ENCODE results near the gene DCANP1. TPM values are rescaled to one million over a fixed set of nuclear protein-coding genes. Genes with fewer than 3 reads are reported as not detected.

DCANP1 gene
- total RNA-seq, 4 donors from 2014 or later: 0.26 TPM; not detected in 3

DNA sequence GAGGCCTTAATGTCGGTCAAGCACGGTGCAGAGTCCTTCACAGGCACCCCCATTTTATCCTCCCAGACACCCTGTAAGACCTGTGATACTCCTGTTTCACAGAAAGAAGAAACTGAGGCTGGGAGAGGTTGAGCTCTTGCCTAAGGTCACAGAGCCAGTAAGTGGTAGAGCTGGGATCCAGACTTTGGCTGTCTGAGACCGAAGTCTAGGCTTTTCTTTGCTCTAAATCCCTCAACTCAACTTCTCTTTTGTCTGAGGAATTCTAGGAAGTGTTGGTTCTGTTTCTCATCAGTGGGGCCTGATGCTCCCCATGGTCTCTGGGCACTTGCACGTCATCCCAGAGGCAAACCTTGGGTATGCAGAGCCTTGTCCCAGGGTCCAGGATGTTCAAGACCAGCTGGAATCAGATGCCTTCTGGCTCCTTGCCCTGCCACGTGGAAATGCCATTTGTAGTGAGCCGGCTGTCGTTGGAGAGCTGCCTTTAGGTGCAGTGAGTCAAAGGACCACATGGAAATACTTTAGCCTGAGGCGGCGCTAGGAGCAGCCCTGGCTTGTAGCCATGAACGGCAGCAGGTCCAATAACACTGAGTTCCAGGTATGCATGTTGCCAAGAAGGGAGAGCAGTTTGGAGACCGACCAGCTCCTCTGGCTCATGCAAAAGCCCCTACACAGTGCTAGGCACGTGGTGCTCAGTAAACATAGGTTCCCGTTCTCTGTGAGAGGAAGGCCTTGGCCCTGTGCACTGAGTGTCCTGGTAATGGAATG, 9.2 kb downstream of the DCANP1 start:
- DNase-seq (ENCODE audit: extremely low spot score): peak; percentile 91
- Histone ChIP-seq H3K27me3 (peaks cover 0 to 18% (median 0%) of the 10 kb centered on the region in 4 donors), H3K36me3 (no peaks in the 10 kb centered on the region), H3K4me1 (peaks cover 14 to 19% (median 17%) of the 10 kb centered on the region in 4 donors), H3K27ac (replicated peaks in 1 of 4) (peak overlapping the region in 3 of 4 donors; percentile 1 to 48 (median 25)), H3K9me3 (no peaks in the 10 kb centered on the region), H3K4me3 (no peak overlapping the region)
- WGBS: 48% methylated on average over 8 of the region's 13 CpGs
- intact Hi-C loops (cut with DNase I): no loop called here
- TF ChIP-seq POLR2AphosphoS5 (IDR thresholded peaks at IDR 0.05): peak in 1 of 2 donors; percentile 46
- no peak for TF ChIP-seq EP300 (IDR thresholded peaks at IDR 0.05)
- TF ChIP-seq, protein P1, sequence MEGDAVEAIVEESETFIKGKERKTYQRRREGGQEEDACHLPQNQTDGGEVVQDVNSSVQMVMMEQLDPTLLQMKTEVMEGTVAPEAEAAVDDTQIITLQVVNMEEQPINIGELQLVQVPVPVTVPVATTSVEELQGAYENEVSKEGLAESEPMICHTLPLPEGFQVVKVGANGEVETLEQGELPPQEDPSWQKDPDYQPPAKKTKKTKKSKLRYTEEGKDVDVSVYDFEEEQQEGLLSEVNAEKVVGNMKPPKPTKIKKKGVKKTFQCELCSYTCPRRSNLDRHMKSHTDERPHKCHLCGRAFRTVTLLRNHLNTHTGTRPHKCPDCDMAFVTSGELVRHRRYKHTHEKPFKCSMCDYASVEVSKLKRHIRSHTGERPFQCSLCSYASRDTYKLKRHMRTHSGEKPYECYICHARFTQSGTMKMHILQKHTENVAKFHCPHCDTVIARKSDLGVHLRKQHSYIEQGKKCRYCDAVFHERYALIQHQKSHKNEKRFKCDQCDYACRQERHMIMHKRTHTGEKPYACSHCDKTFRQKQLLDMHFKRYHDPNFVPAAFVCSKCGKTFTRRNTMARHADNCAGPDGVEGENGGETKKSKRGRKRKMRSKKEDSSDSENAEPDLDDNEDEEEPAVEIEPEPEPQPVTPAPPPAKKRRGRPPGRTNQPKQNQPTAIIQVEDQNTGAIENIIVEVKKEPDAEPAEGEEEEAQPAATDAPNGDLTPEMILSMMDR (IDR thresholded peaks at IDR 0.05): no peak
- no peak for TF ChIP-seq POLR2A (IDR thresholded peaks at IDR 0.05; ENCODE audit: low read depth)

DNA sequence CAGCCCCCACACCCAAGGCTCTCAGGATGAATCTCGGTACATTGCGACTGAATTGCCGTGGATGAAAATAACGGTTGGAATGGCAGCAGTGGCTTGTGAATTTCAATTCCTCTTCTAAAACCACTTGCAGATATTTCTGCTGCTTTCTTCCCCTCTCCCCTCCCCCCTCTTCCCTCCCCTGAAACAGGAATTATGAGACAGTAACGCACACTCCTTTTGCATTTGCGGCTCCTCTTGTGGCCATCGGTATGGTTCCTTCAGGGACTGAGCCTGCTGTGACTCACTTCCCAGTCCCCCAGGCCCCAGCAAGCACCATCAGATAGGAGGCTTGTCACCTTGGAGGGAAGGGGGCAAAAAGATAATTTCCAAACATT, 9.7 kb downstream of the DCANP1 start:
- Histone ChIP-seq H3K9me3 (no peaks in the 10 kb centered on the region), H3K27ac (replicated peaks in 1 of 4) (peak overlapping the region in 2 of 4 donors; percentile 25 to 48), H3K36me3 (no peaks in the 10 kb centered on the region), H3K4me3 (no peak overlapping the region), H3K4me1 (peaks cover 12 to 18% (median 16%) of the 10 kb centered on the region in 4 donors), H3K27me3 (peaks cover 0 to 18% (median 0%) of the 10 kb centered on the region in 4 donors)
- intact Hi-C loops (cut with DNase I): no loop called here
- peak; percentile 90 for DNase-seq (ENCODE audit: extremely low spot score)
- 77% methylated on average over 7 of the region's 7 CpGs for WGBS
- TF ChIP-seq, protein P1 (IDR thresholded peaks at IDR 0.05): no peak
- no peak for TF ChIP-seq POLR2A (IDR thresholded peaks at IDR 0.05; ENCODE audit: low read depth)
- TF ChIP-seq POLR2AphosphoS5 (IDR thresholded peaks at IDR 0.05): no peak
- no peak for TF ChIP-seq EP300 (IDR thresholded peaks at IDR 0.05)

DNA sequence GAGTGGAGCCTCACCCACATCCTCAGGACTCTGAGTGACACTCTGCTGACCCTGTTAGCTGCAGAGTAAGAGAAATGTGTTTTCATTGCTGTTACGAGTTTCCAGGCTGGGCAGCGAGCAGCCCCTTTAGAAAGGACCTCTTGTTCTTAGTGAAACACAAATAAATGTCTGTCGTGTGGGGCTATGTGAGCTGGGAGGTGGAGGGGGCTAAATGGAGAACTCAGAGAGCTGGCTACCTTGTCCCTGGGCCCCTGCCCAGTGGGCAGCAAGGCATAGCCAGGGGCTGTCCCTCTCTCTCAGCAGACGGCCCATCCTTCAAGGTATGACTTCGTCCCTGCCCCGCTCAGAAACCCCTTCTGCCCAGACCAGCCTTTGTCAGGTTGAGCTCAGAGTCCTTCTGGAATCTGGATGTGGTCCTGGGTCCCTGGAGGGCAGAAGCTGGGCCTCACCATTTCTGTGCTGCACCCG, 10.2 kb downstream of the DCANP1 start:
- H3K27ac ChIP-seq (replicated peaks in 1 of 4): no peak overlapping the region
- H3K27me3 ChIP-seq: peaks cover 0 to 18% (median 0%) of the 10 kb centered on the region in 4 donors
- no peak overlapping the region for H3K4me3 ChIP-seq
- TF ChIP-seq POLR2A (IDR thresholded peaks at IDR 0.05; ENCODE audit: low read depth) (no peak), EP300 (IDR thresholded peaks at IDR 0.05) (no peak), POLR2AphosphoS5 (IDR thresholded peaks at IDR 0.05) (no peak)
- TF ChIP-seq, protein P1 (IDR thresholded peaks at IDR 0.05): no peak
- H3K9me3 ChIP-seq: no peaks in the 10 kb centered on the region
- no peaks in the 10 kb centered on the region for H3K36me3 ChIP-seq
- H3K4me1 ChIP-seq: peaks cover 12 to 18% (median 16%) of the 10 kb centered on the region in 4 donors
- peak; percentile 89 for DNase-seq (ENCODE audit: extremely low spot score)
- intact Hi-C loops (cut with DNase I): no loop called here
- WGBS: 80% methylated on average over 7 of the region's 7 CpGs

DNA sequence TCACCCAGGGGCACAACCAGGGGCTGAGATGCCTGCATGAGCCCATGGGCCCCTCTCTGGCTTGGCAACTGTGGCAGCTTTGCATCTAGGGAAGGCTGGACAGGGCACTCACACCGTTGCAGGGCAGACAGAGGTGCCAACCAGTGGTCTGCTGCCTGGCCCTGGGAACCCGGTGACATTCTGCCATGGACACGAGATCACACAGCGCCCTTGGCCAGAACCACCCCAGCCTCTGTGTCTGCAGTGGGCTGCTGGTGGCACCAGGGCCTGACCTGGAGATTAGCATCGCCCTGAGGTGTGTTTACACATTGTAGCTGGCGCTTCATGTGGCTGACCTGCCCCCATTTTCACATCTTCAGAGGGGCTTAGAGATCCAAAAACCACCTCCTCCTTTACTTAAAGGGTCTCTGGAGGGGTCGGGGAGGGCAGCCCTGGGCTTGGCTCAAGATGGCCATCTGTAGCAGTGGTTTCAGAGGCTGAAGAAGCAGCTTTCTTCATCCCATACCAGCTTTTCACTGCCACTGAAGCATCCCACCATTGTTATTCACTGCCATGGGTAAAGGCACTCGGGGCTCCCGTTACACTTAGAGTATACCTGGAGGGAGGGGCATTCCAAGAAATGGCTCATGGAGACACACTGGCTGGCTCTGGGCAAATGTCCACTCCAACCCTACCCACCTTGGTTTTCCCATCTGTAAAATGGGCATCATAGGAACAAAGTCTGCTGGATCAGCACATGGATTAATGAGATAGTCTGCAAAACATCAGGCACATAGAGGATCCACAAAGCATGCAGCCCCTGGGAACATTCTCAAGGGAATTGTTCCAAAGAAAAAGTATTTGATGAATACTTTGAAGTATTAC, 11.4 kb downstream of the DCANP1 start:
- DNase-seq (ENCODE audit: extremely low spot score): peak; percentile 87
- Histone ChIP-seq H3K4me1 (peaks cover 12 to 18% (median 15%) of the 10 kb centered on the region in 4 donors), H3K27me3 (peaks cover 0 to 18% (median 0%) of the 10 kb centered on the region in 4 donors), H3K27ac (replicated peaks in 1 of 4) (no peak overlapping the region), H3K9me3 (no peaks in the 10 kb centered on the region), H3K36me3 (no peaks in the 10 kb centered on the region), H3K4me3 (no peak overlapping the region)
- TF ChIP-seq POLR2A (IDR thresholded peaks at IDR 0.05; ENCODE audit: low read depth) (no peak), POLR2AphosphoS5 (IDR thresholded peaks at IDR 0.05) (no peak), EP300 (IDR thresholded peaks at IDR 0.05) (no peak)
- TF ChIP-seq, protein P1 (IDR thresholded peaks at IDR 0.05): no peak
- intact Hi-C loops (cut with DNase I): no loop called here
- 87% methylated on average over 4 of the region's 9 CpGs for WGBS

Measured in esophagus muscularis mucosa (tissue), 4 donors.